Measurements from ENCODE around the gene ESR1. TPM values are rescaled to one million over a fixed set of nuclear protein-coding genes. Genes with fewer than 3 reads are reported as not detected.

ESR1 gene
- total RNA-seq, 1 donor from 2014 or later = not detected

GRCh38 chr6:152166897-152167296 lies 359.4 kb downstream of the ESR1 start:
- no peaks in the 10 kb centered on the region for H4K20me1 ChIP-seq (ENCODE audit: low read depth)
- no peak for DNase-seq (ENCODE audit: low spot score)
- no peak overlapping the region for H3K9ac ChIP-seq
- H3K27me3 Mint-ChIP-seq (ENCODE audit: insufficient read depth, low read depth) = no peaks in the 10 kb centered on the region
- H3K4me3 Mint-ChIP-seq = no peak overlapping the region
- no peak overlapping the region for H3K4me2 ChIP-seq
- TF ChIP-seq, protein P1, sequence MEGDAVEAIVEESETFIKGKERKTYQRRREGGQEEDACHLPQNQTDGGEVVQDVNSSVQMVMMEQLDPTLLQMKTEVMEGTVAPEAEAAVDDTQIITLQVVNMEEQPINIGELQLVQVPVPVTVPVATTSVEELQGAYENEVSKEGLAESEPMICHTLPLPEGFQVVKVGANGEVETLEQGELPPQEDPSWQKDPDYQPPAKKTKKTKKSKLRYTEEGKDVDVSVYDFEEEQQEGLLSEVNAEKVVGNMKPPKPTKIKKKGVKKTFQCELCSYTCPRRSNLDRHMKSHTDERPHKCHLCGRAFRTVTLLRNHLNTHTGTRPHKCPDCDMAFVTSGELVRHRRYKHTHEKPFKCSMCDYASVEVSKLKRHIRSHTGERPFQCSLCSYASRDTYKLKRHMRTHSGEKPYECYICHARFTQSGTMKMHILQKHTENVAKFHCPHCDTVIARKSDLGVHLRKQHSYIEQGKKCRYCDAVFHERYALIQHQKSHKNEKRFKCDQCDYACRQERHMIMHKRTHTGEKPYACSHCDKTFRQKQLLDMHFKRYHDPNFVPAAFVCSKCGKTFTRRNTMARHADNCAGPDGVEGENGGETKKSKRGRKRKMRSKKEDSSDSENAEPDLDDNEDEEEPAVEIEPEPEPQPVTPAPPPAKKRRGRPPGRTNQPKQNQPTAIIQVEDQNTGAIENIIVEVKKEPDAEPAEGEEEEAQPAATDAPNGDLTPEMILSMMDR (IDR thresholded peaks at IDR 0.05) = no peak
- TF ChIP-seq EZH2phosphoT487 (IDR thresholded peaks at IDR 0.05) = no peak
- H3K9me3 Mint-ChIP-seq = no peaks in the 10 kb centered on the region
- H3K4me1 Mint-ChIP-seq = peaks cover 5% of the 10 kb centered on the region
- no peak overlapping the region for H3K27ac ChIP-seq
- no peaks in the 10 kb centered on the region for H3K9me3 ChIP-seq (ENCODE audit: low read depth)
- H3K4me3 ChIP-seq = no peak overlapping the region
- no peak overlapping the region for H2AFZ ChIP-seq (replicated peaks)
- peaks cover 2% of the 10 kb centered on the region for H3K36me3 Mint-ChIP-seq
- no peaks in the 10 kb centered on the region for H3K4me1 ChIP-seq
- H3K27me3 ChIP-seq = no peaks in the 10 kb centered on the region
- no peaks in the 10 kb centered on the region for H3K79me2 ChIP-seq (ENCODE audit: low read depth)
- H3K27ac Mint-ChIP-seq = no peak overlapping the region
- H3F3A ChIP-seq (ENCODE audit: low read depth) = no peaks in the 10 kb centered on the region
- no peaks in the 10 kb centered on the region for H3K36me3 ChIP-seq

DNA sequence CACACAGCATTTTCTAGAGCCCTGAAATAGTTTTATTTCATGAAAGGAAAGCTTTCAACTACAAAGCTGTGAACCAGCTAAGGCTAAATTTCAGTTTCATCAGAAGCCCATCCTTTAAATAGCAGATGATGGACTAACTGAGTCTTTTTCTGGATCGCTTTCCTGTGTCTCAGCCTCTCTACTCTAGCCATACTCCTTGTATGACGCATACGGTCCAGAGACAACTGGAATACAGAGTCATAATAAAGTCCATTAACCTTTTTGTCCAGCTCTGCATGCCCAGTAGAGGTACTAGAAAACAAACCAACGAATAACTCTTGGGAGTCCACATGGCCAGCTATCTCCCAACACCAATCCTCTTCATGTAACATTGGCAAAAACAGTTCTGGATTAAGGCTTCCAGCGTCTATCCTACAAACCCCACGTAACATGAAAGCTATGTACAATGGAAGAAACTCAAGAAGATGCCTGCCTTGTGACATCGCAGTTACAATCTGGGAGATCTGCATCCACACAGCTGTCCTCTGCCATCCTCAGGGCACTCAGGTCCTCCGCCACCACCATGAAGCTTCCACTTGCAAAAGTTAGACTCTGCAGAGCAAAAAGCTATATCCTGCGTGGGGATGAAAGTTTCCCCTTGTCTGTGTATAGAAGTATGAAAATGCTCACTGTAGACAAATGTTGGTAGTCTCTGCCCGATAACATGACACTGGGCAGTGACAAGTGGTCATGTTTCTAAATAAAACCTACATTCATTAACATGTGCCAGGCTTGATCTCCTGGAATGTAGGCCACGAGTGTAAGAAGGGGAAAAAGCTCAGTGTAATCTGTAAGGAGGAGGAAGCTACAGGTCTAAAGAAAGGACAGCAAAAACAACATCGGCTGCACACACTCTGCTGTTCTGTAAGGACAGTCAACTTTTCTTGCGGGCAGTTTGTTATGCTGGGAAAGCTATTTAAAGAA lies 360.4 kb downstream of the ESR1 start:
- Histone ChIP-seq H4K20me1 (ENCODE audit: low read depth) (no peaks in the 10 kb centered on the region), H3K27ac (no peak overlapping the region), H3K4me1 (no peaks in the 10 kb centered on the region), H3K4me3 (no peak overlapping the region), H3K4me2 (no peak overlapping the region), H3F3A (ENCODE audit: low read depth) (no peaks in the 10 kb centered on the region), H3K9ac (no peak overlapping the region), H3K36me3 (no peaks in the 10 kb centered on the region), H3K27me3 (no peaks in the 10 kb centered on the region), H2AFZ (replicated peaks) (no peak overlapping the region), H3K9me3 (ENCODE audit: low read depth) (no peaks in the 10 kb centered on the region), H3K79me2 (ENCODE audit: low read depth) (no peaks in the 10 kb centered on the region)
- H3K4me3 Mint-ChIP-seq = no peak overlapping the region
- H3K4me1 Mint-ChIP-seq = peaks cover 5% of the 10 kb centered on the region
- no peak overlapping the region for H3K27ac Mint-ChIP-seq
- DNase-seq (ENCODE audit: low spot score) = no peak
- H3K36me3 Mint-ChIP-seq = peaks cover 2% of the 10 kb centered on the region
- TF ChIP-seq EZH2phosphoT487 (IDR thresholded peaks at IDR 0.05) = no peak
- TF ChIP-seq, protein P1 (IDR thresholded peaks at IDR 0.05) = no peak
- TF ChIP-seq EZH2 (IDR thresholded peaks at IDR 0.05) = no peak
- no peaks in the 10 kb centered on the region for H3K27me3 Mint-ChIP-seq (ENCODE audit: insufficient read depth, low read depth)
- H3K9me3 Mint-ChIP-seq = no peaks in the 10 kb centered on the region

DNA sequence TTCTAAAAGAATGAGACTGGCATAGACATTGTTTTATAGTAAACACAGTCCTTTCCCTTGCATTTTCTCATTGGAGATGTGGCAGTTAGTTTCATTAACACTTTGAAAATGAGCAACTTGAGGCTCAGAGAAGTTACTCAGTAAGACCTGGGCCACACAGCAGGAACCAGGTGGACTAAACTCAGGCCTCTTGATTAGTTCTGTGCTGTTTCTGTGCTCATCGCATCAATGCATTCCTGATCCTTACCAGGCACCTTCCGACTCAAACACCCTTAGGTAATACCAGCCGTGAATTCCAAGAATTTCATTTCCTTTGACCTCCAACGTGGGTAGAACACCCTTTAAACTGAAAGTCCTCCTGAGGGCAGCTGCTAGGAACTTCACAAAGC lies 362.8 kb downstream of the ESR1 start:
- H3K9ac ChIP-seq = no peak overlapping the region
- no peaks in the 10 kb centered on the region for H3K9me3 ChIP-seq (ENCODE audit: low read depth)
- no peaks in the 10 kb centered on the region for H4K20me1 ChIP-seq (ENCODE audit: low read depth)
- H3K9me3 Mint-ChIP-seq = no peaks in the 10 kb centered on the region
- no peaks in the 10 kb centered on the region for H3K36me3 ChIP-seq
- TF ChIP-seq, protein P1 (IDR thresholded peaks at IDR 0.05) = no peak
- TF ChIP-seq EZH2 (IDR thresholded peaks at IDR 0.05) = no peak
- no peak for TF ChIP-seq EZH2phosphoT487 (IDR thresholded peaks at IDR 0.05)
- no peak overlapping the region for H3K27ac Mint-ChIP-seq
- H3K4me2 ChIP-seq = no peak overlapping the region
- H3K27ac ChIP-seq = no peak overlapping the region
- no peaks in the 10 kb centered on the region for H3K4me1 ChIP-seq
- no peaks in the 10 kb centered on the region for H3F3A ChIP-seq (ENCODE audit: low read depth)
- no peak for DNase-seq (ENCODE audit: low spot score)
- H3K4me3 Mint-ChIP-seq = no peak overlapping the region
- no peak overlapping the region for H2AFZ ChIP-seq (replicated peaks)
- no peaks in the 10 kb centered on the region for H3K27me3 ChIP-seq
- peaks cover 5% of the 10 kb centered on the region for H3K36me3 Mint-ChIP-seq
- no peak overlapping the region for H3K4me3 ChIP-seq
- H3K27me3 Mint-ChIP-seq (ENCODE audit: insufficient read depth, low read depth) = no peaks in the 10 kb centered on the region
- H3K79me2 ChIP-seq (ENCODE audit: low read depth) = no peaks in the 10 kb centered on the region
- peaks cover 5% of the 10 kb centered on the region for H3K4me1 Mint-ChIP-seq
